Stimulated activated naive CD8-positive, alpha-beta T cell treated with anti-CD3 and anti-CD28 coated beads, Interleukin-15, Interleukin-2, amounts not matched to agents 100 ng/mL and 50 ng/mL, for 24 hours (primary cell): ENCODE results near the gene CCDC88B.
A peak's percentile ranks its signal among the peaks of the same experiment; 100 is the strongest.
"Not testable (repeated sequence)": the region's sequence is repeated elsewhere in the genome, so short reads cannot be mapped to it uniquely, and the experiment has no call there.

Experiments used
- H3K27ac Mint-ChIP-seq: one replicate; pipeline ENCODE4 v1.8.0; 2021; ENCODE audit warnings: mild to moderate bottlenecking, mixed read lengths
- H3K27me3 Mint-ChIP-seq: one replicate; pipeline ENCODE4 v1.8.0; 2021; ENCODE audit warnings: mixed read lengths
- H3K36me3 Mint-ChIP-seq: one replicate; pipeline ENCODE4 v1.8.0; 2021; ENCODE audit warnings: low read depth, mixed read lengths
- H3K4me1 Mint-ChIP-seq: one replicate; pipeline ENCODE4 v1.8.0; 2021; ENCODE audit warnings: low read depth, mixed read lengths
- H3K4me3 Mint-ChIP-seq: one replicate; pipeline ENCODE4 v1.8.0; 2021; ENCODE audit warnings: mild to moderate bottlenecking, mixed read lengths
- H3K9me3 Mint-ChIP-seq: one replicate; pipeline ENCODE4 v1.8.0; 2021; ENCODE audit warnings: mixed read lengths

Gene CCDC88B

GRCh38 chr11:64314146-64314804 lies 25.7 kb upstream of the CCDC88B start:
- Mint-ChIP-seq H3K27ac (peak overlapping the region; percentile 76), H3K9me3 (no peaks in the 10 kb centered on the region), H3K36me3 (peaks cover 40% of the 10 kb centered on the region), H3K27me3 (no peaks in the 10 kb centered on the region), H3K4me3 (no peak overlapping the region), H3K4me1 (peaks cover 40% of the 10 kb centered on the region)

GRCh38 chr11:64314805-64315561 lies 25.0 kb upstream of the CCDC88B start:
- no peaks in the 10 kb centered on the region for H3K9me3 Mint-ChIP-seq
- no peaks in the 10 kb centered on the region for H3K27me3 Mint-ChIP-seq
- H3K4me3 Mint-ChIP-seq = peak overlapping the region; percentile 13
- peaks cover 35% of the 10 kb centered on the region for H3K36me3 Mint-ChIP-seq
- H3K4me1 Mint-ChIP-seq = peaks cover 44% of the 10 kb centered on the region
- peak overlapping the region; percentile 76 for H3K27ac Mint-ChIP-seq

GRCh38 chr11:64315667-64316526 lies 24.1 kb upstream of the CCDC88B start:
- not testable (repeated sequence) for H3K27me3 Mint-ChIP-seq, H3K9me3 Mint-ChIP-seq
- H3K36me3 Mint-ChIP-seq = peaks cover 37% of the 10 kb centered on the region
- peaks cover 45% of the 10 kb centered on the region for H3K4me1 Mint-ChIP-seq
- peak overlapping the region; percentile 99 for H3K27ac Mint-ChIP-seq
- peak overlapping the region; percentile 98 for H3K4me3 Mint-ChIP-seq

GRCh38 chr11:64316672-64317324 lies 23.2 kb upstream of the CCDC88B start:
- Mint-ChIP-seq H3K27ac (peak overlapping the region; percentile 99), H3K4me1 (peaks cover 46% of the 10 kb centered on the region), H3K36me3 (peaks cover 40% of the 10 kb centered on the region), H3K9me3 (no peaks in the 10 kb centered on the region), H3K4me3 (peak overlapping the region; percentile 98), H3K27me3 (no peaks in the 10 kb centered on the region)

- Mint-ChIP-seq H3K9me3 (no peaks in the 10 kb centered on the region), H3K4me3 (peak within 1 kb of the TSS; percentile 98), H3K4me1 (peaks cover 45% of the 10 kb centered on the region), H3K27me3 (no peaks in the 10 kb centered on the region), H3K27ac (peak within 1 kb of the TSS; percentile 99), H3K36me3 (peaks cover 44% of the 10 kb centered on the region)
Observed at GRCh38 chr11:64317325-64317960, 22.6 kb upstream of the CCDC88B start, which contains the start of gene TRMT112. Gene TRMT112 (minus strand): TSS chr11:64317559. CDS start chr11:64317526, 33 bp downstream.

- Mint-ChIP-seq H3K4me3 (peak within 1 kb of the TSS; percentile 98), H3K36me3 (peaks cover 37% of the 10 kb centered on the region), H3K27me3 (no peaks in the 10 kb centered on the region), H3K27ac (peak within 1 kb of the TSS; percentile 99), H3K4me1 (peaks cover 38% of the 10 kb centered on the region), H3K9me3 (no peaks in the 10 kb centered on the region)
Observed at GRCh38 chr11:64317961-64318765, 21.8 kb upstream of the CCDC88B start, which contains the start of gene PRDX5. Gene PRDX5 (plus strand): TSS chr11:64318121. CDS start chr11:64318216, 95 bp downstream.

- Mint-ChIP-seq H3K9me3 (no peaks in the 10 kb centered on the region), H3K27me3 (no peaks in the 10 kb centered on the region), H3K36me3 (peaks cover 33% of the 10 kb centered on the region), H3K4me3 (peak overlapping the region; percentile 98), H3K27ac (peak overlapping the region; percentile 99), H3K4me1 (peaks cover 36% of the 10 kb centered on the region)
Observed at GRCh38 chr11:64318766-64319761, 20.9 kb upstream of the CCDC88B start.

GRCh38 chr11:64320556-64320955 lies 19.4 kb upstream of the CCDC88B start:
- Mint-ChIP-seq H3K36me3 (peaks cover 28% of the 10 kb centered on the region), H3K9me3 (no peaks in the 10 kb centered on the region), H3K4me3 (no peak overlapping the region), H3K4me1 (peaks cover 31% of the 10 kb centered on the region), H3K27ac (no peak overlapping the region), H3K27me3 (no peaks in the 10 kb centered on the region)

GRCh38 chr11:64321026-64321425 lies 19.0 kb upstream of the CCDC88B start:
- Mint-ChIP-seq H3K27me3 (no peaks in the 10 kb centered on the region), H3K4me3 (no peak overlapping the region), H3K9me3 (no peaks in the 10 kb centered on the region), H3K36me3 (peaks cover 28% of the 10 kb centered on the region), H3K4me1 (peaks cover 31% of the 10 kb centered on the region), H3K27ac (no peak overlapping the region)

- peaks cover 27% of the 10 kb centered on the region for H3K4me1 Mint-ChIP-seq
Observed at GRCh38 chr11:64321533-64321932, 18.5 kb upstream of the CCDC88B start.

GRCh38 chr11:64322925-64323260 lies 17.1 kb upstream of the CCDC88B start:
- H3K4me1 Mint-ChIP-seq = peaks cover 18% of the 10 kb centered on the region

More at GRCh38 chr11:64321533-64321932, 18.5 kb upstream of the CCDC88B start:
- Mint-ChIP-seq H3K27ac (no peak overlapping the region), H3K36me3 (peaks cover 24% of the 10 kb centered on the region), H3K27me3 (no peaks in the 10 kb centered on the region), H3K4me3 (no peak overlapping the region), H3K9me3 (no peaks in the 10 kb centered on the region)

GRCh38 chr11:64323373-64323772 lies 16.6 kb upstream of the CCDC88B start:
- Mint-ChIP-seq H3K27ac (no peak overlapping the region), H3K4me1 (peaks cover 18% of the 10 kb centered on the region), H3K27me3 (no peaks in the 10 kb centered on the region), H3K36me3 (peaks cover 17% of the 10 kb centered on the region), H3K9me3 (no peaks in the 10 kb centered on the region), H3K4me3 (no peak overlapping the region)

More at GRCh38 chr11:64322925-64323260, 17.1 kb upstream of the CCDC88B start:
- Mint-ChIP-seq H3K36me3 (peaks cover 17% of the 10 kb centered on the region), H3K4me3 (no peak overlapping the region), H3K27ac (no peak overlapping the region), H3K9me3 (no peaks in the 10 kb centered on the region), H3K27me3 (no peaks in the 10 kb centered on the region)
